NCI-H2029 (cell line): ENCODE results near the gene FLNB.
"Not testable (repeated sequence)": the region's sequence is repeated elsewhere in the genome, so short reads cannot be mapped to it uniquely, and the experiment has no call there.

Source experiments
- DNase-seq: peaks from one replicate; lab custom pipeline; 2025; lab: John Stamatoyannopoulos, UW

The FLNB gene

DNA sequence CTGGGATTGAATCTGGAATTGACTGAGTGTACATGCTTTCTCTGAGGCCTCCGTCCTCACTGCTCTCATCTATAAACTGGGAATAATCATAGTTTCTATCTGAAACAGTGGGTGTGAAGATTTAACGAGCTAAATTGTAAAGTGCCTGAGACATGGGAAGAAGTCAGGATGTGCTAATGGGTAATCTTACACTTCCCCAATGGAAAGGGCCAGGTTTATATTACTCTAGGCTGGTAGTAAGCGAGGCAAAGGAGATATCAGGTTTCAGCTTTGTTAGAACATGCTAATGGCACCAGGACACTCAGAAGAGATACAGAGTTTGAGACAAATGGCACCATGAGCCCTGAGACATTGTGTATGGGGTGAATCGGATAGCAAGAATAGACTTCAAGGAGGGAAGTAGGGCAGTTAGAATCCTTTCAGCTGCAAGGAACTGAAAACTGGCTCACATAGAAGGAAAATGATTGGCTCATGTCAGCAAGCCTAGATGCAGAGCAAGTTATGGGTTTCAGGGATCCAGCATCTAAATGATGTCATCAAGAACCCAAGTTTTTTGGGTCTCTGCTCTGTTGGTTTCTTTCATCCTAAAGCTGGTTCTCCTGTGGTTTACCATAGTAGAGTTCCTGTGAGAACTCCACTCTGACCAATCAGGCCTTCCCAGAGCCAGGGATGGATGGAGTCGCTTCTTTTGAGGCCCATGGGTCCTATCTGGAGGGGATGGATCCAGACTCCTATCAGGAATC lies 21.8 kb downstream of the FLNB start:
- no peak for DNase-seq

DNA sequence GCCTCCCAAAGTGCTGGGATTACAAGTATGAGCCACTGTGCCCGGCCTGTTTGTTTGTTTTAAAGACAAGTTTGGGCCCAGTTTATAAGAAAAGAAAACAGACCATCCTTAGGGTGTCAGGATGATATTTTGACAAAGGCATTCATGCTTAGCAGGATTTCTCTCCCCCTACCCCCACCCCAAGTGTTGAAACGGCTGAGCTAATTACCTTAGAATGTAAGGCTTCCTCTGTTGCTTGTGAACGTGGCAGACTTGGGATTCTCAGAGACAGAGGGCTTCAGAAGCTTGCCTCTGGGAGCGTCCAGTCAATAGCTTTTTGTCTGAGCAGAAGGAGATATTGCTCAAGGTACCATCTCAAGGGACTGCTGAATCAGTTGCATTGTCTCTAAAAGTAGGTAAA lies 24.0 kb downstream of the FLNB start:
- DNase-seq = no peak

DNA sequence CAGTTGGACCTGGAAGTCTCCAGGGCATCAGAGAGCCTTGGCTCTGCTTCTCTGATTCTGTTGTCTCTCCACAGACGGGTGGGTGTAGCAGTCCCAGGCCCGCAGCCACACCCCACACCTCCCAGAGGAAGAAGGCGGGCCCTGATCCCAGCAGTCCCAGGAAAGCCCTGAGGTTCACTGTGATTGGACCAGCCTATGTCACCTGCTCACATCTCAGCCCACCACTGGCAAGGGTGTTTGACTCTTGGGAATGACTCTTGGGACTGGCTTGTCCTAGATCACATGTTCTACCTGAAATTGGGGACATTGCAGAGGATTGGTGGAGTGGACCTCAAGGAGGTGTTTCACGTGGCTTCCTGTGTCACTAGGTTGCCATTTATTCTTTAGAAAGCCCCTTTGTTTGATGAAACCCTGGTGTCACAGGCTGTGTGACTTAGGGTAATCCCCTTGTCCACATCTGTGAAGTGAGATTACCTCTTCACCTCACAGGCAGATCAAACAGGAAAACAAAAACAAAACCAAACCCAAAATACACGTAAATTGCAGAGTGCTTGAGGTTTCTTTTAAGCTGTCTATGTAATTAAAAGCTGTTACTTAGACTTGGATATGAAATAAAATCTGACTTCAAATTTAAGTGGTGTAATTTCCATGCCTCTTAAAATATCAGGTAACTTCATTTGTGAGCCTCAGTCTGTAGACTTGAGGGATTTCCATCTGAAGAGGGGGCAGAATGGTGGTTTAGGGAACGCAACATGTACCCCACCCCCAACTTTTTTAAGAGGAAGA lies 26.7 kb downstream of the FLNB start:
- no peak for DNase-seq

DNA sequence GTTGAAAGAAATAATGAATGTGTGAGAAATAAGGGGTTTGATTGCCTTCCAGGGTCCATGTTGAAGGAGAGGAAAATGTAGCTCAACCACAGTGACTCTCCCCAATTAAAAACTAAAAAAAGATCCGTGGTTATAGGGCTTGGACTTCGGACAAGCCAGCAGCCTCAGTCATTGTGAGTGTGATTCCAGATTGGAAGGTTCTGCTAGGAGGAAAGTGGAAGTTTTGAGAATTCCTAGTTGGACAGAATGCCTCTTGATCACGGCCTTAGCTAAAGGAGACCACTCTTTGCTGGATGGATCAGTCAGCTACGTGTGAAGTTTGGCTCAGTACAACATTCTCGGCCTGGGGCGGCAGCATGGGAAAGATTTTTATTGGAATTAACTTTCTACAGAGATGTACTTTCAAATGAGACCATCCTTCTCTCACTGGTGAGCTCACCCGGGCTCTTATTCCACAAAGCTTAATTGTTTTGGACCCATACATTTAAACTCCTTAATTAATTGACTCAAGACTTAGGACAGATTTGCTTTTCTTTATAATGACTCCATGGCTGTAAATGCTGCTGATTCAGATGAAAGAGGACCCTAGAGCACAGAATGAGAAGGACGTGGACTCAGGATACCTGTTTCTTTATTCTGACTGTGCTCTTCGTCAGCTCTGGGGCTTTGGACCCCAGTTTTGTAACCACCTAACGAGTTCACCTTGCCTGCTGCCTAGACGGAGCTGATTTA lies 27.5 kb downstream of the FLNB start:
- DNase-seq = no peak

DNA sequence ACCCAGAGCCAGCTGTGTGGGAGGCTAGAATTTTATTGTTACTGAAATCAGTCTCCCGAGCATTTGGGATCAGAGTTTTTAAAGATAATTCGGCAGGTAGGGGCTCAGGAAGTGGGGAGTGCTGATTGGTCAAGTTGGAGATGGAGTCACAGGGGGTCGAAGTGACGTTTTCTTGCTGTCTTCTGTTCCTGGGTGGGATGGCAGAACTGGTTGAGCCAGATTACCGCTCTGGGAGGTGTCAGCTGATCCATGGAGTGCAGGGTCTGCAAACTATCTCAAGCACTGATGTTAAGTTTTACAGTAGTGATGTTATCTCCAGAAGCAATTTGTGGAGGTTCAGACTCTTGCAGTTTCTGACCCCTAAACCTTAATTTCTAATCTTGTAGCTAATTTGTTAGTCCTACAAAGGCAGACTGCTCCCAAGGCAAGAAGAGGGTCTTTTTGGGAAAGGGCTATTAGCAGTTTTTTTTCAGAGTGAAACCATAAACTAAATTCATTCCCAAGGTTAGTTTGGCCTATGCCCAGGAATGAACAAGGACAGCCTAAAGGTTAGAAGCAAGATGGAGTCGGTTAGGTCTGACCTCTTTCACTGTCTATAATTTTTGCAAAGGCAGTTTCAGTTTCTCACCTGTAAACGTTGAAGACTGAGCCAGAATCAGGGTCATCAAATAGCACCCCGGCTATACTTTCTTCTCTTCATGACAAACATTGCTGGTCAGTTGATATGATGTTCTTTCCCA lies 28.2 kb downstream of the FLNB start:
- no peak for DNase-seq

DNA sequence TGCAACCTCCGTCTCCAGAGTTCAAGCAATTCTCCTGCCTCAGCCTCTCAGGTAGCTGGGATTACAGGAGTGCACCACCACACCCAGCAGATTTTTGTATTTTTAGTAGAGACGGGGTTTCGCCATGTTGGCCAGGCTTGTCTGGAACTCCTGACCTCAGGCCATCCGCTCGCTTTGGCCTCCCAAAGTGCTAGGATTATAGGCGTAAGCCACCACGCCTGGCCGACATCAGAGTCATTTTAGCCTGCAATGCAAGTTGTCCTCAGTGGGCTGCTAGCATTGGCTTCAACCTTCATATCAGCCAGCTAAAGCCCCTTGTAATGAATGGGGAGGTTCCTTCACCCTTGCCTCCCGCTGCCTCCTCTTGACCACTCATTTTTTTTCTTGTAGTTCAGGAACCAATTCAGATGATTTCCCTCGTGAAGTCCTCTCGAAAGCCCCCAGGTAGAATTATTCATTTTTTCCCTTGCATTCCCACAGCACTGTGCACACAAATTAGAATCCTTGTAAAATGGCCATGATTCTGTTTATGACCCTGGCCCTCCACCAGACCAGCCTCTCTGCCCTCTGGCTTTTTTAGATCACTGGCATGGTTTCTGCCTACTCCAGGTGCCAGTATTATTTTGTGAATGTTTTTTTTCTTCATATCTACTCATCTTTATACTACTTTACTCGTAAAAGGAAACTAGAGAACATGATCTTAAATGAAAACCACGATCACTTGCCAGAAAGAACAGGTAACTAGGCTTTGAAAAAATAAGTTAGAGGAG lies 29.1 kb downstream of the FLNB start:
- no peak for DNase-seq

DNA sequence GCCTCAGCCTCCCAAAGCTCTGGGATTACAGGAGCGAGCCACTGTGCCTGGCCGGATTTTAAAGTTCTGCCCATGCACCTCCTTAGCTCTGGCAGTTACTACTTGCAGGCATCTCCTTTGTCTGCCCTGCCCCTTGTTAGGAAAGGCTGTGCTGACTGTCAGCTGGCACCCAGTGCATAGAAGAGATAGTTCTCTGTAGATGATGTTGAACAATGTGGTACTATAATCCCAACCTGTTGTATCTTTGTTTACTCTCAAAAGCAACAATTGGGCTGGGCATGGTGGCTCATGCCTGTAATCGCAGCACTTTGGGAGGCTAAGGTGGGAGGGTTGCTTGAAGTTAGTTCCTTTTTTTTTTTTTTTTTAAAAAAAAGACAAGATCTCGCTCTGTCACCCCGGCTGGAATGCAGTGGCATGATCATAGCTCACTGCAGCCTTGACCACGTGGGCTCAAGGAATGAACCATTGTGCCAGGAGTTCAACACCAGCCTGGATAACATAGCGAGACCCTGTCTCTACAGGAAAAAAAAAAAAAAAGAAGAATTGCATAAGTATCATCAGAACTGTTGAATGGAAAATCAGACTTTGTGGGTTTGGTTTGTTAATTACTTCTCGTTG lies 30.6 kb downstream of the FLNB start:
- no peak for DNase-seq

DNA sequence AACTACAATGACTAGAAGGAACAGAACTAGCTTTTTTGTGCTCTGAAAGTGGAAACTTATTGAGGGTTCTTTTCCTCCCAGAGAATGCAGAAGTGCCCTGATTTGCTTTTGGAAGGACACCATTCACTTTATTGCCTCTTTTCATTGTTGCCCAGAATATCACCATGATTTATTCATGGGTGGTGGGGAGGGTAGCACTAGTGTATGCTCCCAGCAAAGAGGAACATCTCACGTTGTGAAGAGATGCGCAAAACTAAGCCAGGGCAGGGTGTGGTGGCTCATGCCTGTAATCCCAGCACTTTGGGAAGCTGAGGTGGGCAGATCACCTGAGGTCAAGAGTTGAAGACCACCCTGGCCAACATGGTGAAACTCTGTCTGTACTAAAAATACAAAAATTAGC lies 31.4 kb downstream of the FLNB start:
- no peak for DNase-seq

DNA sequence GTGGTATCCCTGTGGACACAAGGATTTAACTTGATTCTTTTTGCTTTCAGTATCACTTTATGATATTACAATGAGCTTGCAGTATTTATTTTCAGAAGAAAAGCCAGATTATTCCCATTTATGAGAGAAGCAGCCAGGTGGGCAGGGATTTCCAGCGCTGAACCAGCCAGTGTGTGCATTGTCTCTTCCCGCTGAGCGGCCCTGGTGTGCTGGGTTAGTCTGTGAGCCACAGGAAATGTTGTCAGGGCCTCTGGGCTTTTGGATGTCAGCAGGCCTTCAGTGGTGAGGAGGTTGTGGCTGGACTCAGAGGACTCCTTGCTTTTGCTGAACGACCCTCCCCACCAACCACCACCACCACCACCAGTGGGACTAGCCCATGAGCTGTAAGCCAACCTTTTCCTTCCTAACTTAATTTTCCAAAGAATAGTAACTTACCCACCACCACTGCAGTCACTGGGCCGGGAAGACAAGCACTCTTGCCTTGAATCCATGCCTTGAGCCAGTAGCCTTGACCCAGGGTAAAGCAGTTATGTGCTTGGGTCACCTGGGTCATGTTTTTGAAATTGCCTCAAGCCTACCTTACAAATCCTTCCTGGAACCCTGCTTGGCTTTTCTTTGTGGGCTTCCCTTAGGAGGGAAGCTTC lies 33.1 kb downstream of the FLNB start:
- no peak for DNase-seq

DNA sequence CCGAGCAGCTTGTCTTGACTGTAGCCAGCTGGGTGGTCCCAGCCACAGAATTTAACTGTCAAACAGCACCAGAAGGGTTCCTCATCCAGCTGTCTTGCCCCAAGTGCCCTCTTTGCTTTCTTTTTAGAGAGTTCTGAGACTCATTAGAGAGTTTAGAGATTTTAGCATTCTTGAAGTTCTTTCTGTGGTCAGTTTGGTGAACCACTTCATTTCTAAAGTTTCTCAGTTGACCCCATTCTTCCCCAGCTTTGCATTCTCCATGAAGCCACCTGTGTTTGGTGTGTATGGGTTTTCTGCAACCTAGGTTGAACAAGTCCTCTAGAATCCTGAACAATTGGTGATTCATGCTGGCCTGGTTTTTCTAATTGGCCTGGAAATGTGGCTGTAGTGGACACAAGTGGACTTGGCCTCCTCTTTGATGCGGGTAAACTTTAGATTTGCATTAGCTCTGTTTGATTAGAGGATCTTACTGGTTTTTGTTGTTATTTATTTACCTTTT lies 33.7 kb downstream of the FLNB start:
- no peak for DNase-seq

DNA sequence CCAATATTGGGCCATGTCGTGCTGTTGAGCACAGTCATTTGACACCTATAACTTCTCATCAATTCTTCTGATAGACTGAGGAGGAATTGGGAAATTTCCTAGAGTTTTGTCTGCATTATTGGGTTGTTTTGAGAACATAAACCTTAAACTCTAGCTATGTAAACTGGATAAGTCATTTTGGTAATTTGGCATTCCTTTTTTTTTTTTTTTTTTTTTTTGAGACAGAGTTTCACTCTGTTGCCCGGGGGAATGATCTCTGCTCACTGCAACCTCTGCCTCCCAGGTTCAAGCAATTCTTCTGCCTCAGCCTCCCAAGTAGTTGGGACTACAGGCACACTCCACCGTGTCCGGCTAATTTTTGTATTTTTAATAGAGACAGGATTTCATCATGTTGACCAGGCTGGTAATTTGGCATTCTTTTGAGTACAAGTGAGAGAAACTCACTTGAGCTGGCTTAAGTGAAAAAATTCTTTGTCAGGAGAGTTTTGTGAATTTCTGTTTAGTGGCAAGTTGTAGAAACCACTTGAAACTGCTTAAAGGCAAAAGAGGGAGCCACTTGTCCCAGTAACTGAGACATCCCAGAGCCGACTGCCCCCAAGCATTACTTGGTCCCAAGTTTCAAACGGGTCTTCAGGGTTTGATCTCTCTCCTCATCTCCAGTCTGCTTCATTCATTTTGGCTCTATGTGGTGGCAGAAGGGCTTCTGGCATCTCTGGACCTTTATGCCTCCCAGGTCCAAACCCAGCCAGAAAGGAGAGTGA lies 34.9 kb downstream of the FLNB start:
- DNase-seq = no peak

DNA sequence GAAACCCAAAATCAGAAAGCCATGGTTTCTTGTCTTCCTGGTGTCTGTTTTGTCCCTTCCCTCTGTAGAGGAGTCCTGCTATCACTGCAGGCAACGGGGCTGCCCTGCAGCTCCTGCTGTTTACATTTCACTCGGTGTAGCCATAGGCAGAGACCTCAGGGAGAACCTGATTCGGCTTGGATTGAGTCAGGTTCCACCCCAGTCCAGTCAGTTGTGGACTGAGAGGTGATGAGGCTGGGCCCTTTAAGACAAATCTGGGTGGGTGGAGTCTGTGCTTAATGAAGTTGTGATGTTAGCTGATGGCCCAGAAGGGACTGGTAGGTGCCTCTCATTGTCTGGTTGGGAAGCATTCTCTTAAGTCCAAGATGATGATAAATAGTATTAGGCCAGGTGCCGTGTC lies 35.7 kb downstream of the FLNB start:
- DNase-seq = no peak

DNA sequence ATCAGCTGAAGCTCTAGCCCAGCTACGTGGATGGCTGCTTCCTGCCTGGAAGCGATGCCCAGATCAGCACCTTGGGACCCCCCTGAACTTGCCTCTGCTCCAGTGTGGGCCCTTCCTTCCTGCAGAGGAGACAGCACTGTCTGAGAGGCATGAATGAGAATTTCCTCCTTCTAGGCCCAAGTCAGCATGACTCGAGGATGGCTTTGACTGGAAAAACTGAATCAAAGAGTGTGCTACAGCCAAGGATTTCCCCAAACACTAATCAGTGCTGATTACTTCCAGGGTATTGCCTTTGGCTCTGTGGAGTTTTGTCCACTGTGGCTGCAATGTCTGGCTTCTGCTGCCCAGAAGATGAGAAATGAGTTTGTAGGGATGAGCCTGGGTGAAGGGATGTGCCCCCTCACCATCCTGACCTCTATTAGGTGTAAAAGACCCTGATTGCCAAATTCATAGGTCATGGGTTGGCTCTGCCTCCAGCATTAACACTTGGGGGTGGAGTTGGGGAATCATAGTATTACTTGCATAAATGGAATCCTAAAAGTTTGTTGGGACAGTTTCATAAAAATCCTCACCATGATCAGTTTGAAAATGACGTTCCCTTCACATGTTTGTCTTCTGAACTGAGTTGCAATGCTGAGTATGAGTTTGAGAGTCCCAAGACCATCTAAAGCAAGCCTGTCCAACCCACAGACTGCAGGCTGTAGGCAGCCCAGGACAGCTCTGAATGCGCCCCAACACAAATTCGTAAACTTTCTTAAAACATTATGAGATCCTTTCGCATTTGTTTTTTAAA lies 36.7 kb downstream of the FLNB start:
- DNase-seq = no peak

DNA sequence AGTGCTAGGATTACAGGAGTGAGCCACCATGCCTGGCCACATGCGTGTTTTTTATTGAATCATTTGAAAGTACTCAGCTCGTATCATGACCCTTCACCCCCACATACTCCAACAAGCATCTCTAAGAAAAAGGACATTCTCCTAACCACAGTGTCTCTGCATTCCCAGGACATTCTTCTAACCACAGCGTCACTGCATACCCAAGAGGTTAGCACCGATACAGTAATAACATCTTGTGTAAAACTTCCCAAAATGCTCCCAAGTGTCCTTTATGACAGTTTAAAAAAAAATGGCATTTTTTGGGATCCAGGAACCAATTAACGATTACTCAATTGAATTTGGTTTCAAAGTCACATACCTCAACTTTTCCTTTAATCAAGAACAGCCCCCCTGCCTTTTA lies 39.6 kb downstream of the FLNB start:
- no peak for DNase-seq

DNA sequence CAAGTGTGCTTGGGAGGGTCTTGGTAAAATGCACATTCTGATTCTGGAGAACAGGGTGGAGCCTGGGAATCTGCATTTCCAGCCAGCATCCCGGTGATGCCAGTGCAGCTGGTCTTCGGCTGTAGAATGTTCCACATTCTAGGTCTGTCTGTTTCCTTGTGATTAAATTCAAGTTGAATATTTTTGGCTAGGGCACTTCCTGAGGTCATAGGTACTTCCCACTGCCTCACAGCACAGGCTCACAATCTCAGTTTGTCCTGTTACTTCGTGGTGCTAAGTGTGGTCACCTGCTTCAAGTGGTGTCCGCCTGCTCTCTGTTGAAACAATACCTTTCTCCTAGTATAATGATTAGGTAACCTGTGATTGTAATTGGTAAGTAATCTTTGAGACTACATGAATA lies 40.1 kb downstream of the FLNB start:
- no peak for DNase-seq

DNA sequence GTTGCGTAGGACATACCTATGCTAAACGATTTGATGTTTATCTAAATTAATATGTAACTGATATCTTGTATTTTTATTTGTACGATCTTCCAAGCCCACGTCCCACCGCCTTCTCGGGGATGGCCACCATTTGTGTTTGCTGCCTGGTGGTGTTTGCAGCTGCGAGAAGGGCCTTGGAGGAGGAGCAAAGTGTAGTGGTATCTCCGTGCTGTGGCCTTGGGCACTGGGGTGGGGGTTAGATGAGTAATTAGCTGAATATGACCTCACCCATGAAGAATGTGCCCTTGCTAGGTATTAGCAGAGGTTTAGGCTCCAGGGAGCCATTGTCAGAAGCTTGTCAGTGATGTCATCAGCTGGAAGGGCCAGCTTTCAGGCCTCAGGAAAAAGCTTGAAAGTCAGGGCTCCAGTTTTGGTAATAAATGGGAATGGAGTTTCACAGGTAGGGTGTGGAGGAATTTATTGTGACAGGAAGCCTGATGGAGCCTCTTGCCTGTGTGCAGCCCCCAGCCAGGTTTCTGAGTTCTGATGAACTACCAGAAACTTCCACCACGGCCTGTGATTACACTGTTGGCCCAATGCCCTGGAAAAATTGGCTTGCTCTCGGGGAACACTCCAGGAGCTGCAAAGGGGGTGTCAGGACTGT lies 41.0 kb downstream of the FLNB start:
- no peak for DNase-seq

DNA sequence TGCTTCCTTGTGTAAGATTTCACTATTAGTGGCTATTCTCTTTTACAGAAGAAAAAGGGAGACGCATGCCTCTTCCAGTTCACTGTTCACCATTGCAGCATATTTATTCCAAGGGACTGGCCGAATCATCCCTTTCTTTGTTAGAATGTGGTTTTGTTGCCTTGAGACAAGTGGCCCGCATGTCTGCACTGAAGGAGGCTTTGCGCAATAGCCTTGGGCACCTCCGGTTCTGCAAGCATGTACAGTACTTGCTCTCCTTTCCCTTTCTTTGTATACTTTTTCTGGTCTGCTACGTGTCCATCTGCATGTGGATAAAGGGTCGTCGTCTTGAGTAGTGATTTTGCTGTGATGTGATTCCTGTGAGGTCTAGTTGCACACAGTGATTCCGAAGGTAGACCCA lies 43.0 kb downstream of the FLNB start:
- DNase-seq = no peak

DNA sequence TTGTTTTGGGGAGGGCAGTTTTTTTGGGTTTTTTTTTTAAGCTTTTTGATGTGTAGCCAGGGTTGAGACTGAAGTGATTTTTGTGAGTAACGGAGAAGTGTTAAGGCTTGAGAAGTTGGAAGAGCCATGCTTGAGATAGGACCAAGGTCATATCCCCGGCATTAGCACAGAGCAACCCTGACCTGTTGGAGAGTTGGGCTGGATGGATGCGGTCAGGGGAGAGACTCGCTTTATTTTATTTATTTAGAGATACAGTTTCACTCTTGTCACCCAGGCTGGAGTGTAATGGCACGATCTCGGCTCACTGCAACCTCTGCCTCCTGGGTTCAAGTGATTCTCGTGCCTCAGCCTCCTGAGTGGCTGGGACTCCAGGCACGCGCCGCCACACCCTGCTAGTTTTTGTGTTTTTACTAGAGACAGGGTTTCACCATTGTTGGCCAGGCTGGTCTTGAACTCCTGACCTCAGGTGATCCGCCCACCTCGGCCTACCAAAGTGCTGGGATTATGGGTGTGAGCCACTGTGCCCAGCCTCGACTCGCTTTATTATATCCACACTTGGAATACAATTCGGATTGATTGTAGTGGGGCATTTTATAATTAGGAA lies 43.5 kb downstream of the FLNB start:
- not testable (repeated sequence) for DNase-seq
